HL-60 (cell line): ENCODE measurements around the gene ATF3.

ENCODE experiments used
- GABPA ChIP-seq: IDR thresholded peaks from 2 replicates; pipeline ENCODE4 v1.6.1; 2012; ENCODE audit warnings: low read depth
- POLR2AphosphoS5 ChIP-seq: IDR thresholded peaks from 2 replicates; pipeline ENCODE4 v1.6.1; 2012; ENCODE audit warnings: low read depth
- SPI1 ChIP-seq: IDR thresholded peaks from 2 replicates; pipeline ENCODE4 v1.6.1; 2012; ENCODE audit warnings: low read depth, mild to moderate bottlenecking, borderline replicate concordance
- TF ChIP-seq, protein P1 (sequence below): IDR thresholded peaks from one replicate; pipeline ENCODE4 v1.5.1; 2011; ENCODE audit warnings: low read length, control low read depth, inconsistent platforms; ENCODE audit not compliant: insufficient read depth
- TF ChIP-seq, protein P2 (sequence below): IDR thresholded peaks from 2 replicates; pipeline ENCODE4 v1.6.1; 2012; ENCODE audit warnings: low read depth; ENCODE audit not compliant: insufficient replicate concordance

DNA sequence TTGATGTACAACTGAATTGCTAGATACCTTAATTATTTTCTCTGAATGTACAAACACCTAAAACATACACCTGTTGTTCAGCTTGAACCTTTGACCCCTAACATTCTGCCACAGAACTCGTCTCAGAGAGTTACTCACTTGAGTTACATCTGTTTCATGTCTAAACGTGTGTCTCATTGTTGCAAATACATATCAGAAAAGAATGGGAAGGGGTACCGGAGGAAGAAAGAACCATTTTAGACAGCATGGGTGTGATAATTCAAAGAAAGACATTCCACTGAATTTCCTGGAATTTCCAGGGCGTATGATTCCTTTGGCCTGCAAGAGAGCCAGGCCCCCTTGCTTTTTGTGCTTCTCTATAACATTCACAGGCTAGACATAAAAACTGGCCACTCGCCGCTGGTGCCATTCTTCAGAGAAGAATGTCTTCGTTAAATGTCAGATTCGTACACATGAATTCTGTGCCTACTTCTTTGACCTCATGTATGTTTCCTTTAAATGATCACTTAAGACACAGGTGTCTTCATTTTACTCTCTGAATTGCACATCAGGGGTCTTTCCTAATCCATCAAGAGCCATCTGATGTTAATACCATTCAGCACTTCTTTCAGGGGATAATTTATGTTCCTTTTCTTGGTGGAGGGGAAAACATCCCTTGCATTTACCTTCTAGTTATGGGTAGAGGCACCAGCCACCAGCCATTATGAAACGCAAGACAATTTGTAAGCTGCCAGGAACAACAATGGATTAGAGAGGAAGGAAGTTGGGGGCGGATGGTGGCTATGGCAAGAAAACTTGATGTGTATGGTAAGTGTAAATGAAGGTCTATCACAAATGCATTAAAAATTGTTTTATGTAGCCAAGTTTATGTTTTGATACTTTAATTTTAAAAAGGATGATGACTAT is 12.7 kb downstream of the ATF3 start:
- TF ChIP-seq POLR2AphosphoS5, result no peak
- TF ChIP-seq, protein P1, sequence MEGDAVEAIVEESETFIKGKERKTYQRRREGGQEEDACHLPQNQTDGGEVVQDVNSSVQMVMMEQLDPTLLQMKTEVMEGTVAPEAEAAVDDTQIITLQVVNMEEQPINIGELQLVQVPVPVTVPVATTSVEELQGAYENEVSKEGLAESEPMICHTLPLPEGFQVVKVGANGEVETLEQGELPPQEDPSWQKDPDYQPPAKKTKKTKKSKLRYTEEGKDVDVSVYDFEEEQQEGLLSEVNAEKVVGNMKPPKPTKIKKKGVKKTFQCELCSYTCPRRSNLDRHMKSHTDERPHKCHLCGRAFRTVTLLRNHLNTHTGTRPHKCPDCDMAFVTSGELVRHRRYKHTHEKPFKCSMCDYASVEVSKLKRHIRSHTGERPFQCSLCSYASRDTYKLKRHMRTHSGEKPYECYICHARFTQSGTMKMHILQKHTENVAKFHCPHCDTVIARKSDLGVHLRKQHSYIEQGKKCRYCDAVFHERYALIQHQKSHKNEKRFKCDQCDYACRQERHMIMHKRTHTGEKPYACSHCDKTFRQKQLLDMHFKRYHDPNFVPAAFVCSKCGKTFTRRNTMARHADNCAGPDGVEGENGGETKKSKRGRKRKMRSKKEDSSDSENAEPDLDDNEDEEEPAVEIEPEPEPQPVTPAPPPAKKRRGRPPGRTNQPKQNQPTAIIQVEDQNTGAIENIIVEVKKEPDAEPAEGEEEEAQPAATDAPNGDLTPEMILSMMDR, result no peak
- TF ChIP-seq, protein P2, sequence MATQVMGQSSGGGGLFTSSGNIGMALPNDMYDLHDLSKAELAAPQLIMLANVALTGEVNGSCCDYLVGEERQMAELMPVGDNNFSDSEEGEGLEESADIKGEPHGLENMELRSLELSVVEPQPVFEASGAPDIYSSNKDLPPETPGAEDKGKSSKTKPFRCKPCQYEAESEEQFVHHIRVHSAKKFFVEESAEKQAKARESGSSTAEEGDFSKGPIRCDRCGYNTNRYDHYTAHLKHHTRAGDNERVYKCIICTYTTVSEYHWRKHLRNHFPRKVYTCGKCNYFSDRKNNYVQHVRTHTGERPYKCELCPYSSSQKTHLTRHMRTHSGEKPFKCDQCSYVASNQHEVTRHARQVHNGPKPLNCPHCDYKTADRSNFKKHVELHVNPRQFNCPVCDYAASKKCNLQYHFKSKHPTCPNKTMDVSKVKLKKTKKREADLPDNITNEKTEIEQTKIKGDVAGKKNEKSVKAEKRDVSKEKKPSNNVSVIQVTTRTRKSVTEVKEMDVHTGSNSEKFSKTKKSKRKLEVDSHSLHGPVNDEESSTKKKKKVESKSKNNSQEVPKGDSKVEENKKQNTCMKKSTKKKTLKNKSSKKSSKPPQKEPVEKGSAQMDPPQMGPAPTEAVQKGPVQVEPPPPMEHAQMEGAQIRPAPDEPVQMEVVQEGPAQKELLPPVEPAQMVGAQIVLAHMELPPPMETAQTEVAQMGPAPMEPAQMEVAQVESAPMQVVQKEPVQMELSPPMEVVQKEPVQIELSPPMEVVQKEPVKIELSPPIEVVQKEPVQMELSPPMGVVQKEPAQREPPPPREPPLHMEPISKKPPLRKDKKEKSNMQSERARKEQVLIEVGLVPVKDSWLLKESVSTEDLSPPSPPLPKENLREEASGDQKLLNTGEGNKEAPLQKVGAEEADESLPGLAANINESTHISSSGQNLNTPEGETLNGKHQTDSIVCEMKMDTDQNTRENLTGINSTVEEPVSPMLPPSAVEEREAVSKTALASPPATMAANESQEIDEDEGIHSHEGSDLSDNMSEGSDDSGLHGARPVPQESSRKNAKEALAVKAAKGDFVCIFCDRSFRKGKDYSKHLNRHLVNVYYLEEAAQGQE, result no peak
- TF ChIP-seq SPI1, result no peak
- no peak for TF ChIP-seq GABPA
